Activated naive CD4-positive, alpha-beta T cell treated with anti-CD3 and anti-CD28 coated beads, Interleukin-2, amount 50 U/mL, for 24 hours (primary cell): Measurements from ENCODE around the gene RGS3.

Source experiments
- H3K27ac Mint-ChIP-seq: one replicate; pipeline ENCODE4 v1.8.0; 2021; ENCODE audit warnings: mild to moderate bottlenecking, mixed read lengths
- H3K27me3 Mint-ChIP-seq: one replicate; pipeline ENCODE4 v1.8.0; 2021; ENCODE audit warnings: mixed read lengths
- H3K36me3 Mint-ChIP-seq: one replicate; pipeline ENCODE4 v1.8.0; 2021; ENCODE audit warnings: mixed read lengths
- H3K4me1 Mint-ChIP-seq: one replicate; pipeline ENCODE4 v1.8.0; 2021; ENCODE audit warnings: mixed read lengths
- H3K4me3 Mint-ChIP-seq: one replicate; pipeline ENCODE4 v1.8.0; 2021; ENCODE audit warnings: mild to moderate bottlenecking, mixed read lengths
- H3K9me3 Mint-ChIP-seq: one replicate; pipeline ENCODE4 v1.8.0; 2021; ENCODE audit warnings: mixed read lengths

The RGS3 gene

GRCh38 chr9:113591899-113592625 lies 128.5 kb downstream of the RGS3 start:
- H3K27me3 Mint-ChIP-seq, result no peaks in the 10 kb centered on the region
- H3K9me3 Mint-ChIP-seq, result no peaks in the 10 kb centered on the region
- no peak overlapping the region for H3K4me3 Mint-ChIP-seq
- H3K4me1 Mint-ChIP-seq, result peaks cover 28% of the 10 kb centered on the region
- H3K36me3 Mint-ChIP-seq, result peaks cover 11% of the 10 kb centered on the region
- H3K27ac Mint-ChIP-seq, result peak overlapping the region; percentile 23

- Mint-ChIP-seq H3K27ac (peak overlapping the region; percentile 35), H3K36me3 (peaks cover 11% of the 10 kb centered on the region), H3K9me3 (no peaks in the 10 kb centered on the region), H3K4me1 (peaks cover 26% of the 10 kb centered on the region), H3K4me3 (no peak overlapping the region), H3K27me3 (no peaks in the 10 kb centered on the region)
Observed at GRCh38 chr9:113592876-113593575, 129.5 kb downstream of the RGS3 start.

- H3K9me3 Mint-ChIP-seq, result no peaks in the 10 kb centered on the region
- H3K27ac Mint-ChIP-seq, result no peak overlapping the region
- peaks cover 20% of the 10 kb centered on the region for H3K4me1 Mint-ChIP-seq
- H3K4me3 Mint-ChIP-seq, result no peak overlapping the region
- H3K27me3 Mint-ChIP-seq, result no peaks in the 10 kb centered on the region
- peaks cover 11% of the 10 kb centered on the region for H3K36me3 Mint-ChIP-seq
Observed at GRCh38 chr9:113593682-113594281, 130.3 kb downstream of the RGS3 start.

- H3K27ac Mint-ChIP-seq, result no peak overlapping the region
- H3K4me3 Mint-ChIP-seq, result no peak overlapping the region
- peaks cover 11% of the 10 kb centered on the region for H3K36me3 Mint-ChIP-seq
- peaks cover 14% of the 10 kb centered on the region for H3K4me1 Mint-ChIP-seq
- H3K9me3 Mint-ChIP-seq, result no peaks in the 10 kb centered on the region
- no peaks in the 10 kb centered on the region for H3K27me3 Mint-ChIP-seq
Observed at GRCh38 chr9:113594484-113595299, 131.2 kb downstream of the RGS3 start.

DNA sequence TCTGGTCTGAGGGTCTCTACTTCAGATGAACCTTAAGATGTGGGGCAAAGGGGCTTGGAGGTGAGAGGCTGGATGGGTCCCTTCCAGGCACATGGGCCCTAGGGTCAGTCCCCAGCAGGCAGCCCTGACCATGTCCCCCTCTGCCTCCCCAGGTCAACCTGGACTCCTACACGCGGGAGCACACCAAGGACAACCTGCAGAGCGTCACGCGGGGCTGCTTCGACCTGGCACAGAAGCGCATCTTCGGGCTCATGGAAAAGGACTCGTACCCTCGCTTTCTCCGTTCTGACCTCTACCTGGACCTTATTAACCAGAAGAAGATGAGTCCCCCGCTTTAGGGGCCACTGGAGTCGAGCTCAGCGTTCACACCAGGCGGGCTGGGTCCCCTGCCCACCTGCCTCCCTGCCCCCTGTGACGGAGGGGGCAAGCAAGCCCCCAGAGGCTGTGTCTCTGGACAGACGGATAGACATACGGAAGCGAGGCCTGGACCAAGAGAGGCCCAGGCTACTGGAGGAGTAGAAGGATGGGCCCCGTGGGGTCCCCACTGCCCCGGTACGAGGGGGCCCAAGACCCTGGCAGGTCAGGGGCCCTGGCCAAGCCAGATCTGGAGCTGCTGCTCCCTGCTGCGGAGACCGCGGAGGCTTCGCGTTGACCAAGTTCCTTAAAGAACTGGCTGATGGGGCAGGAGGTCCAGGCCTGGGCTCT lies 133.2 kb downstream of the RGS3 start:
- Mint-ChIP-seq H3K4me3 (no peak overlapping the region), H3K27ac (no peak overlapping the region), H3K4me1 (peaks cover 6% of the 10 kb centered on the region), H3K27me3 (no peaks in the 10 kb centered on the region), H3K9me3 (no peaks in the 10 kb centered on the region), H3K36me3 (peaks cover 10% of the 10 kb centered on the region)

GRCh38 chr9:113597390-113598241 lies 134.1 kb downstream of the RGS3 start:
- Mint-ChIP-seq H3K9me3 (no peaks in the 10 kb centered on the region), H3K36me3 (peaks cover 9% of the 10 kb centered on the region)

GRCh38 chr9:113598451-113598850 lies 134.9 kb downstream of the RGS3 start:
- no peaks in the 10 kb centered on the region for H3K27me3 Mint-ChIP-seq
- no peak overlapping the region for H3K27ac Mint-ChIP-seq
- H3K9me3 Mint-ChIP-seq, result no peaks in the 10 kb centered on the region
- H3K4me1 Mint-ChIP-seq, result no peaks in the 10 kb centered on the region
- H3K4me3 Mint-ChIP-seq, result no peak overlapping the region
- H3K36me3 Mint-ChIP-seq, result peaks cover 6% of the 10 kb centered on the region

More at GRCh38 chr9:113597390-113598241, 134.1 kb downstream of the RGS3 start:
- H3K4me3 Mint-ChIP-seq, result no peak overlapping the region
- no peaks in the 10 kb centered on the region for H3K27me3 Mint-ChIP-seq
- peaks cover 5% of the 10 kb centered on the region for H3K4me1 Mint-ChIP-seq
- no peak overlapping the region for H3K27ac Mint-ChIP-seq

DNA sequence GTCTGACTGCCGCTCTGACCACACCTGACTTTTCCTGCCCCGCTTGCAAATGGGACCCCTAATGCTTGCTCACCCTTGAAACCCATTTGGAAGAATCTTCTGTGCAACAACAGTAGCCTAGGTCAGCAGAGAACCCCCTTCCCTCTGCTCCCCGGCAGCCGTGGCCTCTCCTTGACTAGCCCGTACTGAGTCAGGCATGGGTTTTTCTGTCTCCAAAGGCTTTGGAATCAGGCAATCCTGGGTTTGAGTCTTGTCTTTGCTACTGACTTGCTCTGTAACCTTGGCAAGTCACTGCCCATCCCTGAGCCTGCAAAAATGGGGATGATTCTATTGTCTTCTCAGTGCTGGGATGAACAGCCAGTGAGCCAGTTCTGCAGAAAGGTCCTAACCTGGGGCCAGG lies 135.4 kb downstream of the RGS3 start:
- H3K27me3 Mint-ChIP-seq, result no peaks in the 10 kb centered on the region
- H3K9me3 Mint-ChIP-seq, result no peaks in the 10 kb centered on the region
- H3K36me3 Mint-ChIP-seq, result peaks cover 6% of the 10 kb centered on the region
- no peak overlapping the region for H3K4me3 Mint-ChIP-seq
- H3K4me1 Mint-ChIP-seq, result no peaks in the 10 kb centered on the region
- no peak overlapping the region for H3K27ac Mint-ChIP-seq

DNA sequence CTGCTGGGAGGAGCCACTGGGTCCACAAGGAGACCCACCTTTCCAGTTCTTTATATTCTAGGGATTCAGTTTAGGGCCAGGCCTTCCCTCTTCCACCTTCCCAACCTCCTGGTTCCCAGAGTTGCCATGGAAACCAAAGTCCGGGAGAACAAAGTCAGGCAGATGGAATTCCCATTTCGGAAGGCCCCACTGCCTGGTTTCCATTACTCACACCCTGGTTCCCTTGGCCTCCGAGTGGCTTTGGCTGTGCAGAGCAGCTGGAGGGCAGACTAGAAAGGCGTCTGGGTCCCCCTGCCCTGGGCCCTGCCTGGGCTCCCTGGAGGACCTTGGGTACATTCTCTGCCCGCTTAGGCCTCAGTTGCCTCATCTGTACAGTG lies 136.1 kb downstream of the RGS3 start:
- H3K4me1 Mint-ChIP-seq, result no peaks in the 10 kb centered on the region
- peaks cover 6% of the 10 kb centered on the region for H3K36me3 Mint-ChIP-seq
- no peaks in the 10 kb centered on the region for H3K27me3 Mint-ChIP-seq
- no peak overlapping the region for H3K27ac Mint-ChIP-seq
- H3K9me3 Mint-ChIP-seq, result no peaks in the 10 kb centered on the region
- no peak overlapping the region for H3K4me3 Mint-ChIP-seq

GRCh38 chr9:113600023-113600823 lies 136.7 kb downstream of the RGS3 start:
- Mint-ChIP-seq H3K4me3 (no peak overlapping the region), H3K36me3 (peaks cover 6% of the 10 kb centered on the region), H3K27me3 (no peaks in the 10 kb centered on the region), H3K27ac (no peak overlapping the region), H3K4me1 (no peaks in the 10 kb centered on the region), H3K9me3 (no peaks in the 10 kb centered on the region)

- Mint-ChIP-seq H3K27me3 (no peaks in the 10 kb centered on the region), H3K4me1 (no peaks in the 10 kb centered on the region), H3K27ac (no peak overlapping the region), H3K36me3 (peaks cover 4% of the 10 kb centered on the region), H3K4me3 (no peak overlapping the region), H3K9me3 (no peaks in the 10 kb centered on the region)
Observed at GRCh38 chr9:113600871-113601614, 137.5 kb downstream of the RGS3 start.

DNA sequence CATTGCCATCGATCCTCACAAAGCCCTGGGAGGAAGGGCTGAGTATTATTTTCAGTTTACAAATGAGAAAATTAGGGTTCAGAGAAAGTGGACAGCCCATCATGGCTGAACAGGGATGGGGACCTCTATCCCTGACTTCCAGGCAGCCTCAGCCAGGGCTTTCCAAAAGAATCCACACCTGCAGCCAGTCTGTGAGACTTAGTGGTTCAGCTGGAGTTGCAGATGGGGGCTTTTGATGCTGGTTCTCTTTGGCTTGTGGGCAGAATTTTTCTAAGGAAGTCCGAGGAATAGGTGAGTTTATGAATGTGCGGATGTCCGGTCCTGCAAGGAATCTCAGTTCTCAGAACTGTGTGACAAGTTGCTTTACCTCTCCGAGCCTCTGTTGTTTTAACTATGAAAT lies 138.1 kb downstream of the RGS3 start:
- Mint-ChIP-seq H3K27me3 (no peaks in the 10 kb centered on the region), H3K27ac (no peak overlapping the region), H3K4me3 (no peak overlapping the region), H3K9me3 (no peaks in the 10 kb centered on the region), H3K4me1 (no peaks in the 10 kb centered on the region), H3K36me3 (peaks cover 2% of the 10 kb centered on the region)
